Calu3 (cell line): Measurements from ENCODE around the gene SIVA1. TPM values are rescaled to one million over a fixed set of nuclear protein-coding genes. Genes with fewer than 3 reads are reported as not detected.

Experiments used
- BruUV-seq: library from RNA; stranded (reverse); fragments of 400-500 nt; replicated peaks from 2 replicates; lab custom pipeline; 2021; lab: Mats Ljungman, UMichigan
- CTCF ChIA-PET: fragments of 300-600 bp; sonication (Branson Sonifier 250); formaldehyde crosslinking; loops from one replicate; lab custom pipeline; 2022; ENCODE audit warnings: antibody characterized with exemption; lab: Charles Lee
- DNase-seq: peaks from one replicate; pipeline ENCODE4 v3.0.0; 2022
- H3K27ac Mint-ChIP-seq: one replicate; pipeline ENCODE4 v1.8.0; 2022; ENCODE audit warnings: mixed read lengths; ENCODE audit not compliant: unreplicated experiment
- H3K27me3 Mint-ChIP-seq: one replicate; pipeline ENCODE4 v1.8.0; 2022; ENCODE audit warnings: mixed read lengths; ENCODE audit not compliant: unreplicated experiment
- H3K36me3 Mint-ChIP-seq: one replicate; pipeline ENCODE4 v1.8.0; 2022; ENCODE audit warnings: mild to moderate bottlenecking, moderate library complexity, mixed read lengths; ENCODE audit not compliant: insufficient read depth, unreplicated experiment
- H3K4me1 Mint-ChIP-seq: one replicate; pipeline ENCODE4 v1.8.0; 2022; ENCODE audit warnings: mild to moderate bottlenecking, low read depth, mixed read lengths; ENCODE audit not compliant: unreplicated experiment
- H3K4me3 Mint-ChIP-seq: one replicate; pipeline ENCODE4 v1.8.0; 2022; ENCODE audit warnings: mild to moderate bottlenecking, low read depth, moderate library complexity, mixed read lengths; ENCODE audit not compliant: unreplicated experiment
- H3K9me3 Mint-ChIP-seq: one replicate; pipeline ENCODE4 v1.8.0; 2022; ENCODE audit warnings: low read depth, mixed read lengths; ENCODE audit not compliant: unreplicated experiment
- CTCF ChIP-seq: fragments of 200-600 bp; IDR thresholded peaks from one replicate; pipeline ENCODE4 v1.8.0; 2022; ENCODE audit warnings: antibody characterized with exemption; ENCODE audit not compliant: unreplicated experiment
- intact Hi-C: fragments of 100-400 bp; cut with micrococcal nuclease; formaldehyde crosslinking; loops from one replicate; pipeline ENCODE4 v1.10.0; 2022; ENCODE audit not compliant: unreplicated experiment
- total RNA-seq: library from RNA; stranded (reverse); gene quantifications from 2 replicates; pipeline ENCODE4 v1.2.3, GENCODE V29; 2022

Gene SIVA1
- total RNA-seq, 1 experiment from 2014 or later, result 72.3 TPM

- H3K4me3 Mint-ChIP-seq, result no peak overlapping the region
- no peak for DNase-seq
- CTCF ChIA-PET, result interaction anchor here (0.5 kb wide), 1 partner anchor 695 kb away, joined by 4 read pairs; no protein-coding TSS in a partner anchor
- intact Hi-C loops, result no loop called here
- no peak for TF ChIP-seq CTCF
- H3K27ac Mint-ChIP-seq, result no peak overlapping the region
- BruUV-seq, result no TSS peak
- peaks cover 33% of the 10 kb centered on the region for H3K27me3 Mint-ChIP-seq
- no peaks in the 10 kb centered on the region for H3K9me3 Mint-ChIP-seq
- H3K4me1 Mint-ChIP-seq, result peaks cover 12% of the 10 kb centered on the region
- peaks cover 37% of the 10 kb centered on the region for H3K36me3 Mint-ChIP-seq
These were observed 23.1 kb upstream of the SIVA1 start for GRCh38 chr14:104729835-104730181.

- H3K9me3 Mint-ChIP-seq, result no peaks in the 10 kb centered on the region
- H3K36me3 Mint-ChIP-seq, result peaks cover 30% of the 10 kb centered on the region
- DNase-seq, result no peak
- peaks cover 12% of the 10 kb centered on the region for H3K4me1 Mint-ChIP-seq
- no peak overlapping the region for H3K27ac Mint-ChIP-seq
- CTCF ChIA-PET, result interaction anchor here (0.6 kb wide), 1 partner anchor 659 kb away, joined by 6 read pairs; no protein-coding TSS in a partner anchor
- H3K27me3 Mint-ChIP-seq, result peaks cover 33% of the 10 kb centered on the region
- H3K4me3 Mint-ChIP-seq, result no peak overlapping the region
- no TSS peak for BruUV-seq
- intact Hi-C loops, result no loop called here
- TF ChIP-seq CTCF, result no peak
These were observed 22.5 kb upstream of the SIVA1 start for GRCh38 chr14:104730487-104730886.

GRCh38 chr14:104731320-104732294, 21.3 kb upstream of the SIVA1 start:
- Mint-ChIP-seq H3K4me1 (peaks cover 12% of the 10 kb centered on the region), H3K27ac (no peak overlapping the region), H3K4me3 (no peak overlapping the region), H3K36me3 (peaks cover 22% of the 10 kb centered on the region), H3K9me3 (no peaks in the 10 kb centered on the region), H3K27me3 (peaks cover 31% of the 10 kb centered on the region)
- no TSS peak for BruUV-seq
- peak; percentile 39 for TF ChIP-seq CTCF
- CTCF ChIA-PET, result interaction anchor here (1.9 kb wide), 1 partner anchor 21 kb away, joined by 7 read pairs; the partner anchor contains the start of gene SIVA1
- intact Hi-C loops, result no loop called here
- DNase-seq, result peak; percentile 55

- DNase-seq, result peak; percentile 86
These were observed 20.6 kb upstream of the SIVA1 start for GRCh38 chr14:104732355-104732804.

More at GRCh38 chr14:104732355-104732804, 20.6 kb upstream of the SIVA1 start:
- H3K4me3 Mint-ChIP-seq, result no peak overlapping the region
- no peaks in the 10 kb centered on the region for H3K9me3 Mint-ChIP-seq
- CTCF ChIA-PET, result interaction anchor here (1.9 kb wide), 1 partner anchor 20 kb away, joined by 7 read pairs; the partner anchor contains the start of gene SIVA1
- H3K27ac Mint-ChIP-seq, result peak overlapping the region; percentile 44
- intact Hi-C loops, result no loop called here
- BruUV-seq, result no TSS peak
- peaks cover 23% of the 10 kb centered on the region for H3K27me3 Mint-ChIP-seq
- peaks cover 5% of the 10 kb centered on the region for H3K4me1 Mint-ChIP-seq
- TF ChIP-seq CTCF, result no peak
- H3K36me3 Mint-ChIP-seq, result peaks cover 18% of the 10 kb centered on the region
